Epithelial cell of prostate (primary cell): Measurements from ENCODE around the gene ZNF775.

Source experiments
- DNase-seq: peaks from one replicate; pipeline ENCODE4 v3.0.0-alpha.2; 2011; ENCODE audit warnings: low read depth, low spot score
- H3K27ac ChIP-seq: fragments of 450-650 bp; 2 replicates; pipeline ENCODE4 v1.5.1; 2017; ENCODE audit warnings: mild to moderate bottlenecking

Gene ZNF775

DNA sequence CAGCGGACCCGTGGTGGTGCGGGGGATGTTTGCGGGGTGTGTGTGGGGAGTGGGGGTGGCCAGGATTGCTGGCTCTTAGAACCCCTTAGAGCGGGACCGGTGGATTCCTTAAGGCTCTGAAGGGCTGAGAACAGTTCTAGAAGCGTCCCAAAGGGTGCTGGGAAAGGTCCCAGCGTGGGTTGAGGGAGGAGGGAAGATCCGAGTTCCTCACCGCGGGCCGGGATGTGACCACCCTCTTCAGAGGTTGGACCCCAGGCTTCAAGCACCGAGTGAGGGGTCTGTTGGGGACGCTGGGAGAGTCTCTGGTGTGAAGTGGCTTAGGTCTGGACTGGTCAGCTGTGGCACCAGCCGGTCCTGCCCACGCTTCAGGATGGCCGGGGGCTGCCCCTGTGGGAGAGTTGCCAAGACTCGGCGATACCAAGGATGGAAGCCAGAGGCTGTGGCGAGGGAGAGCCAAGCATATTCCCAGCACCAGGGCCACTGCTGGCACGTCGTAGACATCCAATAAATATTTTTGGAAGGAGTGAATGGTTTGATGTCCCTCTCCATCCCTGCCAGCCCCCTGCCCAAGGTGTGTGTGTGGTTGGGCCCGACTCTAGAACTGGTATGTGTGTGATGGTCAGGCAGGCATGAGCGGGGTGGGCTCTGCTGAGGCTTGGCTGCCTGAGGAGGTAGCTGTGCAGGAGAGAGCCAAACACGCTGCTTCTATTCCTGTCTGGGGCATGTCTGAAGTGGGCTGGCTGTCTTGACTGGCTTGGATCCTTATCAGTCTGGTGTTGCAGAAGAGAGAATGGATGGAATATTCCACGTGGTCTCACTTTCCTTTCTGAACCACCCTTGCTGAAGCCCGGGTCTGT, 19.2 kb downstream of the ZNF775 start:
- no peak for DNase-seq
- no peak overlapping the region for H3K27ac ChIP-seq

- no peak for DNase-seq
- H3K27ac ChIP-seq: no peak overlapping the region
Measured at GRCh38 chr7:150398965-150399320, 19.8 kb downstream of the ZNF775 start.

- DNase-seq: no peak
- no peak overlapping the region for H3K27ac ChIP-seq
Measured at GRCh38 chr7:150399421-150400007, 20.4 kb downstream of the ZNF775 start.

DNA sequence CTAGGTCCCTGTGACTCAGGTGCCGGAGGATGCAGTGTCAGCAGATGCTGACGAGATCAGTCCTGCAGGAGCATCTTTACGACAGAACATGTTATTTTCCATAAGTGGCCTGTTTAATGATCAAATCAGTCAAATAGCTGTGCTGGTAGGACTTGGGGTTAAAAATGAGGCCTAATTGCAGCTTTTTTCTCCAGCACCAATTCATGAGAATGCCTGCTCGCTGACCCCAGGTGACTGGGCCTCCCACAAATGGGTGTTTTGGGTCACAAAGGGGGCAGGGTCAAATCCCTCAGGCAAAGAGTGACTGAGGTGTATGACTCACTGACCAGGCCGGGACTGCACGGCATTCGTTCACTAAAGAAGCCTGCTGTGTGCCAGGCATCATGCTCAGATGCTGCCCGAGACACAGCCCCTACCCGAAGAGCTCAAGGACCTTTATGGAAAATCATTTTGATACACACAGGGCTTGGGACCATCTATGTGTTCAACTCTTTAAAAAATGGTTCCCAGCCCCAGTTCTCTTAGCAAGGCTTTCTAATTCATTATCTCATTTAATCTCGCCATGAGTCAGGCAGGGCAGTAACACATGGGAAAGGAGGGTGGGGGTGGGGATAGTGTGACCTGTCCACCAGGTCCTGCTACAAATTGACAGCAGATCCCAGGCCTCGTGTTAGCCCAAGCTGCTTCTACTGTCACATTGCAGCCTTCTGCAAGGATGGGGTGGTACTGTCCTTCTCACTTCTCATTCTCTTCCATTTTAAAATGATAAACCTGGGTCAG, 21.1 kb downstream of the ZNF775 start:
- H3K27ac ChIP-seq: no peak overlapping the region
- no peak for DNase-seq

DNA sequence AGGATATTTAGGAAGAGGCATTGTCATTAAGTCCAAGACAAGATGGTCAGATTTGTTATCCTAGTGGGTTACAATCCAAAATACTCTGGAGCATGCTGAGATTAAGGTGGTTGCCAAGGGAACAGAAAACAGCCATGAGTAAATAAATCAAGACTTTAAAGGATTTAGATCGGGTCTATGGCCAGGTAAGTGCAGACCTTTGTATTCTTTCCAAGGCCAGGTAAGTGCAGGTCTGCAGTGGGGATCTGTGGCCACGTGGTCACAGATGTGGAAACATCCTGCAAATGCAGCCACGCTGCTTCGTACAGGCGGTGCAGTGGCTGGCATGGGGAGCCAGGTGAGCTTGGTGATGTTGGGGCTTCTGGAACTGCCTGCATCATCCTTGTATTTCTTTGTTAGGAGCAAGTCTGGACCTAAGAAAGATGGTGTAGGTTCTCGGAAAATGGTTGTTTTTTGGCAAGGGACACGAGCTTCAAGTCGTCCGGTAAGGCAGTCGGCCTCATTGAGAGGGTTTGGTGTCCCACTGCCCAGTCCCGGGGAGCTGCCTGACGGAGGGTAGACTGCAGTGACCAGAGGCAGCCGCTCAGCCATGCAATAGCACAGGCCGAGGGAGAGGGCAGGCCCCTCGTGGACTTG, 21.8 kb downstream of the ZNF775 start:
- no peak for DNase-seq
- no peak overlapping the region for H3K27ac ChIP-seq

DNA sequence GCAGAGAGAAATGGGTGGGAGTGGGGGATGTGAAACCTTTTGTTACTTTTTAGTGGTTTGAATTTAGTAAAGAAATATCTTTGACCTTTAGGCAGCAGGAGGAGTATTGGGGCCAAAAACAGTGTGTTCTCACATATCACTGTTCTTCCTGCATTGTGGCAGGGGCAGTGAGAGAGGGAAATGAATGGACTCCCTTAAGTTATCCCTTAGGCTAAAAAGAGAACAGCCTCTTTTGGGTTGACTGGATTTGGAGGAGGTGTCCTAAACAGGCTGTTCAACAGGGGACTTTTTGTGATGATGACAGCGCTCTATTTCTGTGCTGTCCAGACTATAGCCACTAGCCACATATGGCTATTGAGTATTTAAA, 22.3 kb downstream of the ZNF775 start:
- no peak overlapping the region for H3K27ac ChIP-seq
- DNase-seq: no peak

- no peak overlapping the region for H3K27ac ChIP-seq
- no peak for DNase-seq
Measured at GRCh38 chr7:150401861-150402631, 22.9 kb downstream of the ZNF775 start.

DNA sequence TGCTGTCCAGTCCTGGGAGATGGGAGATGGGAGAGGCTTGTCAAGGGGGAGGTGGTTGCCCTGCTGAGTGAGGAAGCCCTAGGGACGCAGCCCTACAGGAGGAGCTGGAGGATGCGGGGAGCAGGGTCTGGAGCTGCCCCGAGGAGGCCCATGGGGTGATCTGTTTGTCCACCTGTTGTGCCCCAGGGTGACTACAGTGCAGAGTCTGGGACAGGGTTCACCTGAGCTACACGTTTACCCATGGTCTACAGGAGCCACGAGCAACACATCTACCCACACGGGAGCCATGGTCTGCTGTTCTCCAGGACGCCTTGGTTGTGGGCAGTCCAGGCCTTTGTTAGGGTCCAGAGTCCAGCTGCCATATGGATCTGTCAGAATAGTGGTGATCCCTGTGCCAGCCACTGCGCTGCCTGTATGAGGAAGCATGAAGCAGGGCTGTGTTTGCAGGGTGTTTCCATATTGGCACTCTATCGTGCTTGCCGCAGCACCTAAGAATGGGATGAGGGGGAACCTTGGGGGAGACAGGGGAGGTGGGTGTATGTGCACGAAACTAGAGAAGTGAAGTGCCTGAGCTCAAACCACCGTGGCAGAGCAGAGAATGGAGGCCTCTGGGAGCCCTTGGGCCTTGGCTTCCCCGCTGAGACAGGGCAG, 23.7 kb downstream of the ZNF775 start:
- no peak overlapping the region for H3K27ac ChIP-seq
- DNase-seq: no peak

DNA sequence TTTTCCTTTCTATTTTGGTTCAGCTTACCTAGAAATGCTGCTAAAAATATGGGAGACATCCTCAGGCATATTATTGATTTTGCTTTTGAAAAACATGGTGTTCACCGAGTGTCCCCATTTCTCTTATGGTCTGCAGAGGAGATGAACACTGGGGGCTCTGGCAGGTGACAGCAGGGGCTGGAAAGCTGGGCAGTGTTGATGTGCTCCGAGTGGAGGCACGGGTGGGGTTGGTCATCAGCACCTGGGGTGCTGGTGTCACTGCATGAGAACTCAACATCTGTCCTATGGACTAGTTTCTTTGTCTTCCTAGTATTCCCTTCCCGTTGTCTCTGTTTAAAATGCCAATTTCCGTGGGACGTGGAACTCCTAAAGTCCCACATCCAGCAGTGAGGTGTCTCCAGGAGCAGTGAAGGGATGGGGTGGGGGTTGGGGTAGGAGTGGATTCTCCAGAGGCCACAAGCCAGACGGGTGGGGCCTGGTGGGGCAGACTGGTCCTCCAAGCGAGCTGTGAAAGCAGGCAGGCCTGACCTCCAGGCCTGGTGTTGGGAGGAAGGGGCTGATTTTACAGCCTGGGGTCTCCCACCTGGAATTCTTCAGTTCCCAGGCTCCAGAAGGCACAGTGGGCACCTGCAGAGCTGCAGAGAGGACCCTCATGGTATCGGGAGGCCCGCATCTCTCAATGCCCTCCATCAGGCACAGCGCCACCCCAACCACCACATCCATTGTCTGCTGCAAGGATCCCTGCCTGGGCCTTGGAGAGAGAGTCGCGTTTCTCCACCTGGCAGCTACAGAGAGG, 24.4 kb downstream of the ZNF775 start:
- no peak for DNase-seq
- no peak overlapping the region for H3K27ac ChIP-seq

DNA sequence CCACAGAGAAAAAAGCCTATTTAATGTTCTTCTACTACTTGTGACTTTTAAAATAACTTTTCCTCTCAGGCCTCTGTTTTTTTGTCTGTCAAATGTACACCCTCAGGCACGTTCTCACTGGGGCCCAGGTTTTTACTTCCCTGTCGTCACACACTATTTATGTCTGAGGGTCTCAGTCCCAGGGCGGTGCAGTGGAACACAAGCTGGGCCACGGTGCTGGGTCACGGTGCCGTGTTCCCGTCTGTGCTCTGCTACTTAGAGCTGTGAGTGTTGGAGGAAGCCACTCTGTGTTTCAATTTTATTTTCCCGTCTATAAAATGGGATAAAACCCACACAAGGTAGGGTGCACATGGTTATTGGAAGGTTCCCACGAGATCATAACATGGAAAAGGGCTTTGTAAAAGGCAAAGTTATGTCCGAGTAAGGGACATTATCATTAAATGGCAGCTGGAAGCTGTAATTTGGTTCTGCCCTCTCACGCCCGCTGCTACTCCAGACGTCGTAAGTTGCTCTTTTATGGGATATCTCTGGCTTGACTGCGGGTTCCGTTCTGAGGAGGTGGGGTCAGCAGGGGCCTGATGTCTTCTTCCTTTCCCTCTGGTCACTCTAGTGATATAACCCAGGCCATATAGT, 25.2 kb downstream of the ZNF775 start:
- no peak overlapping the region for H3K27ac ChIP-seq
- DNase-seq: no peak

DNA sequence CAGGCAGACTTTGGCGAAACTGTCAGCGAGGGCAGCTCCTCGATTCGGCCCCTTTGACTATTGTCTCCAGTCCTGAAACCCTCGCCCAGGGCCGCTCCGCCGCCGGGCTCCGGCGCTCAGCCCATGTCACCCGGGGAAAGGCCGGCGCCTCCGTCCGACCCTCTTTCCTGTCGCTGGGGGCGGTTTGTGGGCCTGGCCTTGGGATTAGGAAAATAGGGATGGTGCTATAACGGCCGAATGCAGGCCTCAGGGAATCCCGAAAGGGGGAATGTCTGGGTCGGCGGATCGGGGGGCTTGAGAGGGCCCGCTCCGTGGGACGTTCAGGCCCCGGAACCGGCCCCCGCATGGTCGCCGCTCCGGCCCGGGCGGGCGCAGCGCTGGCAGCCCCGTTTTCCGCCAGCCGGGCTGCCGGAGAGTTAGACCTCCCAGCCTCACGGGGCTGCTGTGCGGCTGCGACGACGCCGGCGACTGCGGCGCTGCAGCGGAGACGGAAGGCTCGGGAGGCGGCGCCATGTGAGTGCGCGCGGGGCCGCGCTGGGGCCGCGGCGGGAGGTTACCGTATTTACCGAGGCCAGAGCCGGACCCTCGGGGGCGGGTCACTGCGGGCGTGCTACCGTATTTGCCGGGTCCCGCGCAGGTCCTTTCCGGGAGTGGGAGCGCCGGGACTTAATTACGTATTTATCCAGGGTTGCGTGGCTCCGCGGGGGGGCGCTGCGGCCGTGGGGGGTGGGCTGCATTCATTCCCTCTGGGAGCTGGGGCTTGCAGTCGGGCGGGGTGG, 25.9 kb downstream of the ZNF775 start:
- H3K27ac ChIP-seq: no peak overlapping the region
- no peak for DNase-seq

DNA sequence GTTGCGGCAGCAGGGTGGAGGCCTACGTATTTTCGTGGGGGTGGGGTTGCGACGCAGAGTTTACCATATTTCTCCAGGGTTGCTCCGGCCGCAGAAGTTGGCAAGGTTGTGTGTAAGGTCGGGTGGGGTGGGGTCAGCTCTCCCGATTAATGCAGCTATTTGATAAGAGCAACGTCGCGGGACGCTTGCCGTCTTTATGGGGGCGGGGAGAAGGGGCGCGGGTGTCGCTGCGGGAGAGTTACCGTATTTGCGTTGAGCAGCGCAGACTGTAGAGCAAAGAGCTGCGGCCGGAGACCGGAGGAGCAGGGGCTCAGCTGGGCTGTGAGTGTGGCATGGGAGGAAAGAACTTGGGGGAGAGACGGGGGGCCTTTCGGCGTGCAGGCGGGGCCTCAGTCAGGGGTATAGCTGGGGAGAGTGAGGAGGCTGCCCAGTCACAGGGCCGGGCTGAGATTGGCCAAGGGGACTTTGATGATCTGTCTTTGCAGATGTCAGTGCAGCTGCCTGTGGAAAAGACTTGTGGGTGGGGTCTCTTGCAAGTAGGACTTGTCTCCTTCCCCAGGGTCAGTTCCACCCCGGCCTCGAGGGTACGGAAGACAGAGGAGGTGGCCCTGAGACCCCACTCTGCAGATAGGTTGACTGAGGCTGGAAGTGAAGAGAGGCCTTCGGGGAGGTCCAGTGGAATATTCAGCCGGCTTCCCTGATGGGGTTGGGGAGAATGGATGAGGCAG, 26.6 kb downstream of the ZNF775 start:
- DNase-seq: no peak
- no peak overlapping the region for H3K27ac ChIP-seq

- no peak overlapping the region for H3K27ac ChIP-seq
- no peak for DNase-seq
Measured at GRCh38 chr7:150406312-150406566, 27.1 kb downstream of the ZNF775 start.

GRCh38 chr7:150406567-150407421, 27.7 kb downstream of the ZNF775 start:
- no peak for DNase-seq
- no peak overlapping the region for H3K27ac ChIP-seq

GRCh38 chr7:150407588-150408392, 28.7 kb downstream of the ZNF775 start:
- H3K27ac ChIP-seq: no peak overlapping the region
- no peak for DNase-seq
